Brain pericyte (primary cell): ENCODE data around the gene AHCTF1.

Experiments used
- DNase-seq: peaks from one replicate; pipeline ENCODE4 v3.0.0-alpha.2; 2012; ENCODE audit warnings: low read depth, low spot score

AHCTF1 gene

GRCh38 chr1:246798606-246799496 is 132.9 kb downstream of the AHCTF1 start:
- DNase-seq: no peak

- no peak for DNase-seq
Measured at GRCh38 chr1:246798107-246798506, 133.6 kb downstream of the AHCTF1 start.

- no peak for DNase-seq
Measured at GRCh38 chr1:246797597-246797996, 134.2 kb downstream of the AHCTF1 start.

DNA sequence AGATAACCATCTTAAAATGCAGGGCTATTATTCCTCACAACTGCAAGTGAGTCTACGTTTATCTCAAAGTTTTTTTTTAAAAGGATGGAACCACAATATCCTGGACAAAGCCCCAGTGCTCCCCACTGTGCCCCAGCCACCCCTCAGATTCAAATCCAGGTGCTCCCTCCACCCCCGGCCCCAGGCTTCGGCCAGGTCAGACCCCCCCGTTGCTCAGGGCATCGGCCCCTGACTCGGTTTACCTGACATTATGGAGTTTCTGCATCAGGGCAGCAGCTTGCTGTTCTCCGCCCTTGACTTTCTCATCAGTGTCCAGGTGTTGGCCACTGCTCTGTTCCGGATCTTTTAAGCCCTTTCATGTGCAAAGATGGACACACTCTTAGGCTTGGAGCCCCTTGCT is 134.6 kb downstream of the AHCTF1 start:
- DNase-seq: no peak

- DNase-seq: no peak
Measured at GRCh38 chr1:246795906-246796694, 135.6 kb downstream of the AHCTF1 start.

- DNase-seq: no peak
Measured at GRCh38 chr1:246794828-246795671, 136.7 kb downstream of the AHCTF1 start.

DNA sequence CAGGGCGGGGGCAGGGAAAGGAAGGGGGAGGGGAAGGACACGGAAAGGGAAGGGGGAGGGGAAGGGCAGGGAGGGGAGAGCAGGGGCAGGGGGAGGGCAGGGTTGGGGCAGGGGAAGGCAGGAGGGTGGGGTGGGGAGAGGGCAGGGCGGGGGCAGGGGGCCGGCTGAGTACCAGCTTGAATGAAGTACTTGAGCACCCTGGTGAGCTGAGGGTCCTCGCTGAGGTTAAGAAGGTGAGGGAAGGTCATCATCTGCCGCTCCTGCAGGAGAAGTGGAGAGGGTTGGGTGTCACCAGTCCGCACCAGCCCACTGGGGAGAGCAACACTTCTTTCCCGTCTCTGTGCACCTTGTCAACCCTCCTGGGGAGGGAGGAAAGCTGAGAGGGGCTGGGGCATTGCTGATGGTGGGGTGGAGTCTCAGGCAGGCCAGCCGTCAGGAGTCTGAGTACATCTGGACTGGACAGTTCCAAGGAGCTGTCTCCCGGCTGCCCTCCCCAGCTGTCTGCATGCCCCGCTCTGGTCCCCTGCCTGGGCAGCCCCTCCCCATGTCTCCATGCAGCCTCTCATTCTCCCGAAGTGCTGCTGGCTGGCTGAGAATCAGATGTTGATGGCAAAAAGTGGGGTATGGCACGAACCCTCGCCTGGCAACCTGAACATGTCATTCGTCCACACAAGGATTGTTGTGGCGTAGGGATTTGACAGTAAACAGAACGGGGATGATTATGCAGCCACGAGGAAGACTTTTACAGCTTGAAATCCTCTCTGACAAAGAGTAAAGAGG is 137.5 kb downstream of the AHCTF1 start:
- no peak for DNase-seq

DNA sequence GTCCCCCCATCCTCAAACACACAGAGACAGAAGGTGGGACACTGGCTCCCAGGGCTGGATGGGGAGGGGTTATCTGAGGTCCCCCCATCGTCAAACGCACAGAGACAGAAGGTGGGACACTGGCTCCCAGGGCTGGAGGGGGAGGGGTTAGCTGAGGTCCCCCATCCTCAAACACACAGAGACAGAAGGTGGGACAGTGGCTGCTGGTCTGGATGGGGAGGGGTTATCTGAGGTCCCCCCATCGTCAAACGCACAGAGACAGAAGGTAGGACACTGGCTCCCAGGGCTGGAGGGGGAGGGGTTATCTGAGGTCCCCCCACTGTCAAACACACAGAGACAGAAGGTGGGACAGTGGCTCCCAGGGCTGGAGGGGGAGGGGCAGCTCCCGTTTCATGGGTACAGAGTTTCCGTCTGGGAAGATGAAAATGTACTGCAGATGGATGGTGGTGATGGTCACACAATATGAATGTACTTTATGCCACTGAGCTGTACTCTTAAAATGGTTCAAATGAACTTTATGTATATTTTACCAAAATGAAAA is 138.3 kb downstream of the AHCTF1 start:
- DNase-seq: no peak

DNA sequence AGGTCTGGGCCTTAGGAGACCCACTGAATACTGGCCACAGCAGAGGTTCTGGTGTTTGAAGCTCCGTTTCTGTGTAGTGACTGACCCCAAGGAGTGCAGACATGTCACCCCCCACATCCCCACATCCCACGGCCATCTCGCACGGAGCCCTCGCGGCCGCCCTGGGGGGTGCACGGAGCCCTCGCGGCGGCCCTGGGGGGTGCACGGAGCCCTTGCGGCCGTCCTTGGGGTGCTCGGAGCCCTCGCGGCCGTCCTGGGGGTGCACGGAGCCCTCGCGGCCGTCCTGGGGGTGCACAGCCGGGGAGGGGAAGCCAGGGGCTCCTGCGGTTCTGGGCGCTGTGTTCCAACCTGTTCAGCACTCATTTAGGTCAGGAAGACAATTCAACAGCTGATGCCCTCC is 139.1 kb downstream of the AHCTF1 start:
- DNase-seq: no peak

DNA sequence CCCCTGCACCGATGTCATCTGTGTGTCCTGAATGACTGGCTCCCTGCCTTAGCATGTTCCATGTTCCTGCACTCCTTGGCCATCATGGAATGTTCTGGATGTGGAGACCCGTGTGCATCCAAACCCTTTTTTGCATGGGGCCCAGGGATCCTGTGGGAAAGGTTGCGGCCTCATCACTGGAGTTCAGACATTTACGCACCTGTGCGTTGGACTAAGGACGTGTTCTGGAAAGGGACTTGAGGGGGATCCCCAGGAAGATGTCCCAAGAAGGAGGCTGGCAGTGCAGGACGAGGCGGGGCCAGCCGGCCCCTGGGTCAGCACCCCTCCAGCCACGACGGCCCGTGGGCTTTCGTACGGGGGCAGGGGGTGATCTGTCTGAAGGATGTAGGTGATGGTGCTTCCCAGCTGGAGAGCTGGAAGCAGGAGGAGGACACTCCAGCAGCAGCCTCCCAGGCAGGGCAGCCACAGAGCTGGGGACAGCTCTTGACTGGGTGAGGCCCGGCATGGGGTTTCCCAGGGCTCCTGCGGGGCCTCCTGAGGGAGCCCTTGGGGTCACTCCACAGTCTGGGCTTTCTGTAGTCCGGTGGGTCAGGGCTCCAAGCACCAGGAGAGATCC is 140.3 kb downstream of the AHCTF1 start:
- no peak for DNase-seq

DNA sequence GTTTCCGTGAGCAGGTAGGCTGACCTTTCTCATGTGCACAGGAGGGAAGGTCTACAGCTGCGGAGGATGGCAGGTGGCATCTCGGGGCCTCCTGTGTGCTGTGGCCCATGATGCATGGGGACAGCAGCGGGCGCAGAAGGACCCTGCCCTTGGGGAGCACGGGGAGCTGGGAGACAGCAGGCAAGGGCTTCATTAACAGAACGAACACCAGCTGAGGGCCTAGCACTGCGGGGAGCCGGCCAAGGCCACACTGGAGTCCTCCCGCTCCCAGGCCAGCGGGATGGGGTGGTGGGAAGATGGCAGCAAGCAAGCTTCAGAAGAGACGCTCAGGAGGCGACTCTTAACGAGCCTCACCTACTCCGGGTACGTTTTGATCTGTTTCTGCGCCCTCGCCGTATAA is 140.9 kb downstream of the AHCTF1 start:
- no peak for DNase-seq

- no peak for DNase-seq
Measured at GRCh38 chr1:246790364-246790763, 141.4 kb downstream of the AHCTF1 start.

- no peak for DNase-seq
Measured at GRCh38 chr1:246789454-246790339, 142.1 kb downstream of the AHCTF1 start.
